ENCODE measurements around the gene ARHGAP1. TPM values are rescaled to one million over a fixed set of nuclear protein-coding genes. Genes with fewer than 3 reads are reported as not detected.

Gene ARHGAP1
- total RNA-seq, 2 donors from 2014 or later = 39.9 to 46.8 TPM

GRCh38 chr11:46643531-46643930 is 56.9 kb downstream of the ARHGAP1 start:
- Mint-ChIP-seq H3K27ac (peak overlapping the region in 1 of 2 donors; percentile 25), H3K36me3 (peaks cover 0 to 20% of the 10 kb centered on the region in 2 donors), H3K9me3 (peaks cover 0 to 4% of the 10 kb centered on the region in 2 donors)
- ATAC-seq = no peak
- no peak for DNase-seq (ENCODE audit: low spot score in 2 of 2)

GRCh38 chr11:46642627-46643335 is 57.6 kb downstream of the ARHGAP1 start:
- H3K27ac Mint-ChIP-seq = no peak overlapping the region
- H3K36me3 Mint-ChIP-seq = peaks cover 0 to 20% of the 10 kb centered on the region in 2 donors
- H3K9me3 Mint-ChIP-seq = peaks cover 0 to 4% of the 10 kb centered on the region in 2 donors
- ATAC-seq (no peak), DNase-seq (ENCODE audit: low spot score in 2 of 2) (no peak)

- DNase-seq (ENCODE audit: low spot score in 2 of 2) (no peak), ATAC-seq (no peak)
- Mint-ChIP-seq H3K27ac (no peak overlapping the region), H3K36me3 (peaks cover 0 to 20% of the 10 kb centered on the region in 2 donors), H3K9me3 (peaks cover 0 to 4% of the 10 kb centered on the region in 2 donors)
Observed at GRCh38 chr11:46641639-46642038, 58.8 kb downstream of the ARHGAP1 start.

GRCh38 chr11:46640036-46640788 is 60.2 kb downstream of the ARHGAP1 start:
- ATAC-seq (no peak), DNase-seq (ENCODE audit: low spot score in 2 of 2) (no peak)
- H3K36me3 Mint-ChIP-seq = peaks cover 0 to 20% of the 10 kb centered on the region in 2 donors
- peaks cover 0 to 4% of the 10 kb centered on the region in 2 donors for H3K9me3 Mint-ChIP-seq
- no peak overlapping the region for H3K27ac Mint-ChIP-seq

- DNase-seq (ENCODE audit: low spot score in 2 of 2) (no peak), ATAC-seq (no peak)
- Mint-ChIP-seq H3K36me3 (peaks cover 0 to 20% of the 10 kb centered on the region in 2 donors), H3K27ac (peak overlapping the region; percentile 13 to 53), H3K9me3 (peaks cover 0 to 4% of the 10 kb centered on the region in 2 donors)
Observed at GRCh38 chr11:46639197-46639839, 61.1 kb downstream of the ARHGAP1 start.

- peaks cover 0 to 9% of the 10 kb centered on the region in 2 donors for H3K36me3 Mint-ChIP-seq
- H3K9me3 Mint-ChIP-seq = peaks cover 0 to 1% of the 10 kb centered on the region in 2 donors
- no peak for DNase-seq (ENCODE audit: low spot score in 2 of 2)
- H3K27ac Mint-ChIP-seq = no peak overlapping the region
- no peak for ATAC-seq
Observed at GRCh38 chr11:46637546-46637945, 62.9 kb downstream of the ARHGAP1 start.

GRCh38 chr11:46635557-46636139 is 64.8 kb downstream of the ARHGAP1 start:
- ATAC-seq (no peak), DNase-seq (ENCODE audit: low spot score in 2 of 2) (no peak)
- no peak overlapping the region for H3K27ac Mint-ChIP-seq
- H3K36me3 Mint-ChIP-seq = no peaks in the 10 kb centered on the region
- H3K9me3 Mint-ChIP-seq = no peaks in the 10 kb centered on the region

GRCh38 chr11:46633291-46634217 is 66.9 kb downstream of the ARHGAP1 start:
- H3K9me3 Mint-ChIP-seq = no peaks in the 10 kb centered on the region
- no peak overlapping the region for H3K27ac Mint-ChIP-seq
- DNase-seq (ENCODE audit: low spot score in 2 of 2) (no peak), ATAC-seq (no peak)
- no peaks in the 10 kb centered on the region for H3K36me3 Mint-ChIP-seq

- ATAC-seq = no peak
Observed at GRCh38 chr11:46632502-46632901, 67.9 kb downstream of the ARHGAP1 start.

GRCh38 chr11:46631676-46632075 is 68.7 kb downstream of the ARHGAP1 start:
- ATAC-seq = no peak
- H3K9me3 Mint-ChIP-seq = no peaks in the 10 kb centered on the region

More at GRCh38 chr11:46632502-46632901, 67.9 kb downstream of the ARHGAP1 start:
- Mint-ChIP-seq H3K27ac (no peak overlapping the region), H3K36me3 (no peaks in the 10 kb centered on the region), H3K9me3 (no peaks in the 10 kb centered on the region)
- DNase-seq (ENCODE audit: low spot score in 2 of 2) = no peak

GRCh38 chr11:46630237-46630636 is 70.2 kb downstream of the ARHGAP1 start:
- H3K9me3 Mint-ChIP-seq = no peaks in the 10 kb centered on the region
- DNase-seq (ENCODE audit: low spot score in 2 of 2) = no peak
- no peak overlapping the region for H3K27ac Mint-ChIP-seq
- ATAC-seq = no peak
- H3K36me3 Mint-ChIP-seq = peaks cover 0 to 4% of the 10 kb centered on the region in 2 donors

More at GRCh38 chr11:46631676-46632075, 68.7 kb downstream of the ARHGAP1 start:
- no peak for DNase-seq (ENCODE audit: low spot score in 2 of 2)
- Mint-ChIP-seq H3K27ac (no peak overlapping the region), H3K36me3 (no peaks in the 10 kb centered on the region)

GRCh38 chr11:46628961-46629360 is 71.5 kb downstream of the ARHGAP1 start:
- no peak for ATAC-seq
- H3K36me3 Mint-ChIP-seq = peaks cover 0 to 12% of the 10 kb centered on the region in 2 donors
- H3K9me3 Mint-ChIP-seq = no peaks in the 10 kb centered on the region
- no peak overlapping the region for H3K27ac Mint-ChIP-seq
- DNase-seq (ENCODE audit: low spot score in 2 of 2) = no peak

Other genes with a start within 250 kb of the ARHGAP1 start
- gene AMBRA1, start 106.6 kb downstream of the ARHGAP1 start, total RNA-seq = 10 to 100 TPM; 20.9 to 28.5 TPM
- gene HARBI1, start 83.4 kb downstream of the ARHGAP1 start, total RNA-seq = 1 to 10 TPM; 2.0 to 3.6 TPM
- 10 to 100 TPM; 54.0 to 99.9 TPM for gene ATG13, start 83.1 kb downstream of the ARHGAP1 start, total RNA-seq
- 10 to 100 TPM; 13.6 to 16.9 TPM for gene ZNF408, start 412 bp upstream of the ARHGAP1 start, total RNA-seq
- gene F2, start 18.6 kb upstream of the ARHGAP1 start, total RNA-seq = not detected
- gene CKAP5, start 145.7 kb upstream of the ARHGAP1 start, total RNA-seq = 100 to 1,000 TPM; 160 to 188 TPM
- under 1 TPM in 1 of 2 donors, not detected in 1; 0.18 TPM for gene LRP4, start 217.9 kb upstream of the ARHGAP1 start, total RNA-seq
- gene CSTPP1, start 236.1 kb upstream of the ARHGAP1 start, total RNA-seq = 10 to 100 TPM; 12.5 to 29.2 TPM

Data from activated naive CD4-positive, alpha-beta T cell treated with anti-CD3 and anti-CD28 coated beads, Interleukin-2, amount 50 U/mL, for 72 hours (primary cell).